Hepatocyte (in vitro differentiated cells): ENCODE data around the gene CCNQ. TPM values are rescaled to one million over a fixed set of nuclear protein-coding genes. Genes with fewer than 3 reads are reported as not detected.

Experiments
- DNase-seq: peaks from one replicate; pipeline ENCODE4 v3.0.0-alpha.2; 2016; ENCODE audit warnings: low spot score
- H2AFZ ChIP-seq: fragments of 200-600 bp; sonication (generic); 2 replicates; pipeline ENCODE4 v1.6.0; 2016; ENCODE audit warnings: antibody characterized with exemption, mild to moderate bottlenecking
- H3K27ac ChIP-seq: fragments of 200-600 bp; sonication (generic); 2 replicates; pipeline ENCODE4 v1.5.1; 2016; ENCODE audit warnings: mild to moderate bottlenecking
- H3K27me3 ChIP-seq: fragments of 200-600 bp; sonication (generic); 2 replicates; pipeline ENCODE4 v1.6.1; 2016
- H3K36me3 ChIP-seq: fragments of 200-600 bp; sonication (generic); replicated peaks from 2 replicates; pipeline ENCODE4 v1.5.1; 2016; ENCODE audit warnings: low read depth; ENCODE audit not compliant: insufficient read depth
- H3K4me1 ChIP-seq: fragments of 200-600 bp; sonication (generic); 2 replicates; pipeline ENCODE4 v1.5.1; 2016; ENCODE audit warnings: mild to moderate bottlenecking, moderate library complexity; ENCODE audit not compliant: insufficient read depth
- H3K4me2 ChIP-seq: fragments of 200-600 bp; sonication (generic); 2 replicates; pipeline ENCODE4 v1.6.0; 2016
- H3K4me3 ChIP-seq: fragments of 200-600 bp; sonication (generic); 2 replicates; pipeline ENCODE4 v1.5.1; 2016; ENCODE audit warnings: mild to moderate bottlenecking
- H3K79me2 ChIP-seq: fragments of 200-600 bp; sonication (generic); 2 replicates; pipeline ENCODE4 v1.6.0; 2017; ENCODE audit warnings: mild to moderate bottlenecking
- H3K9me2 ChIP-seq: fragments of 200-600 bp; sonication (generic); replicated peaks from 2 replicates; pipeline ENCODE4 v1.6.0; 2017; ENCODE audit warnings: mild to moderate bottlenecking; ENCODE audit not compliant: insufficient read depth
- H3K9me3 ChIP-seq: fragments of 200-600 bp; sonication (generic); 2 replicates; pipeline ENCODE4 v1.5.1; 2016; ENCODE audit warnings: low read depth, mild to moderate bottlenecking
- H4K20me1 ChIP-seq: fragments of 200-600 bp; sonication (generic); 2 replicates; pipeline ENCODE4 v1.6.0; 2016; ENCODE audit warnings: mild to moderate bottlenecking; ENCODE audit not compliant: insufficient read depth, poor library complexity, severe bottlenecking
- CTCF ChIP-seq: fragments of 200-600 bp; sonication (generic); IDR thresholded peaks from 2 replicates; pipeline ENCODE4 v1.5.1; 2016; ENCODE audit warnings: antibody characterized with exemption, mild to moderate bottlenecking; ENCODE audit not compliant: poor library complexity
- EZH2 ChIP-seq: fragments of 200-600 bp; sonication (generic); IDR thresholded peaks from 2 replicates; pipeline ENCODE4 v1.6.1; 2016; ENCODE audit warnings: antibody characterized with exemption, mild to moderate bottlenecking, borderline replicate concordance
- EZH2phosphoT487 ChIP-seq: fragments of 200-600 bp; sonication (generic); IDR thresholded peaks from one replicate; pipeline ENCODE4 v1.6.1; 2018; ENCODE audit warnings: antibody characterized with exemption, mild to moderate bottlenecking, low read depth, moderate library complexity; ENCODE audit not compliant: unreplicated experiment, severe bottlenecking
- WGBS: methylation state at CpG from one replicate; pipeline ENCODE4 v1.1.6; 2016; ENCODE audit warnings: low lambda C conversion rate; ENCODE audit errors: missing lambda C conversion rate; 5-methylcytosine and 5-hydroxymethylcytosine counted together
- polyA plus RNA-seq: library from polyadenylated mRNA; unstranded; fragments of >200 nt; fragmentation: Nextera tagmentation; extraction: Ambion mirVana; gene quantifications from 2 replicates; pipeline ENCODE4 v1.2.1, GENCODE V29; 2016
- total RNA-seq: library from RNA; depleted of rRNA; stranded (reverse); fragments of >200 nt; gene quantifications from 2 replicates; pipeline ENCODE4 v1.2.3, GENCODE V29; 2014

Gene CCNQ
- total and polyA plus RNA-seq, 2 experiments from 2014 or later, result 26.7 to 28.3 TPM

GRCh38 chrX:153557618-153558355 is 41.2 kb downstream of the CCNQ start:
- Histone ChIP-seq H3K4me2 (no peak overlapping the region), H3K27ac (no peak overlapping the region), H3K9me3 (no peaks in the 10 kb centered on the region), H3K4me3 (no peak overlapping the region), H3K36me3 (no peaks in the 10 kb centered on the region), H3K9me2 (no peaks in the 10 kb centered on the region), H4K20me1 (no peaks in the 10 kb centered on the region), H2AFZ (no peak overlapping the region), H3K79me2 (no peaks in the 10 kb centered on the region), H3K27me3 (no peaks in the 10 kb centered on the region), H3K4me1 (no peaks in the 10 kb centered on the region)
- no peak for DNase-seq
- TF ChIP-seq CTCF, result no peak
- no peak for TF ChIP-seq EZH2phosphoT487
- TF ChIP-seq EZH2, result no peak
- WGBS, result 82% methylated on average over 13 of the region's 19 CpGs

- no peak for TF ChIP-seq EZH2phosphoT487
- TF ChIP-seq CTCF, result no peak
- DNase-seq, result no peak
- no peaks in the 10 kb centered on the region for H3K36me3 ChIP-seq
- H3K27me3 ChIP-seq, result no peaks in the 10 kb centered on the region
- H2AFZ ChIP-seq, result no peak overlapping the region
- H3K4me3 ChIP-seq, result no peak overlapping the region
- no peak overlapping the region for H3K27ac ChIP-seq
- H3K9me2 ChIP-seq, result no peaks in the 10 kb centered on the region
- no peaks in the 10 kb centered on the region for H3K4me1 ChIP-seq
- H3K79me2 ChIP-seq, result no peaks in the 10 kb centered on the region
- no peaks in the 10 kb centered on the region for H4K20me1 ChIP-seq
- no peaks in the 10 kb centered on the region for H3K9me3 ChIP-seq
- H3K4me2 ChIP-seq, result no peak overlapping the region
- WGBS, result 88% methylated on average over 12 of the region's 12 CpGs
Measured at GRCh38 chrX:153556767-153557166, 42.2 kb downstream of the CCNQ start.

GRCh38 chrX:153554519-153555167 is 44.3 kb downstream of the CCNQ start:
- Histone ChIP-seq H3K4me1 (no peaks in the 10 kb centered on the region), H3K27ac (no peak overlapping the region), H3K27me3 (no peaks in the 10 kb centered on the region), H3K4me2 (no peak overlapping the region), H4K20me1 (no peaks in the 10 kb centered on the region), H2AFZ (no peak overlapping the region), H3K9me3 (no peaks in the 10 kb centered on the region), H3K4me3 (no peak overlapping the region), H3K79me2 (no peaks in the 10 kb centered on the region), H3K9me2 (no peaks in the 10 kb centered on the region), H3K36me3 (no peaks in the 10 kb centered on the region)
- WGBS, result 65% methylated on average over 15 of the region's 17 CpGs
- TF ChIP-seq CTCF, result peak; percentile 62
- TF ChIP-seq EZH2, result no peak
- TF ChIP-seq EZH2phosphoT487, result no peak
- DNase-seq, result peak; percentile 71
